K562 (cell line): ENCODE measurements around the gene IQCN. TPM values are rescaled to one million over a fixed set of nuclear protein-coding genes. Genes with fewer than 3 reads are reported as not detected.

Experiments used
- CBX1 ChIP-seq: sonication (generic); IDR thresholded peaks from 2 replicates; pipeline ENCODE4 v1.6.1; 2016; ENCODE audit warnings: antibody characterized with exemption, low read depth, mild to moderate bottlenecking
- CBX5 ChIP-seq: IDR thresholded peaks from 2 replicates; pipeline ENCODE4 v1.6.1; 2014; ENCODE audit warnings: low read depth, borderline replicate concordance
- MAFF ChIP-seq: IDR thresholded peaks from 2 replicates; pipeline ENCODE4 v1.6.1; 2012; ENCODE audit warnings: low read length, improper control_type of control experiment
- MTA3 ChIP-seq: fragments of 450-650 bp; formaldehyde crosslinking; IDR thresholded peaks from 2 replicates; pipeline ENCODE4 v1.6.1; 2017; ENCODE audit warnings: mild to moderate bottlenecking, borderline replicate concordance
- SMARCB1 ChIP-seq: IDR thresholded peaks from 2 replicates; pipeline ENCODE4 v1.6.1; 2011; ENCODE audit warnings: improper control_type of control experiment, low read depth; ENCODE audit not compliant: insufficient read length
- SRSF1 ChIP-seq: fragments of 200-400 bp; formaldehyde crosslinking; IDR thresholded peaks from 2 replicates; pipeline ENCODE4 v1.6.1; 2017; ENCODE audit warnings: mild to moderate bottlenecking, low read depth, low read length, moderate library complexity
- THRAP3 ChIP-seq: fragments of 450-650 bp; IDR thresholded peaks from 2 replicates; pipeline ENCODE4 v1.6.1; 2016; ENCODE audit warnings: mild to moderate bottlenecking, inconsistent platforms, borderline replicate concordance
- ZFPM2 ChIP-seq: fragments of 250-450 bp; sonication (Bioruptor Pico); IDR thresholded peaks from 2 replicates; pipeline ENCODE4 v1.5.1; 2022; ENCODE audit warnings: mild to moderate bottlenecking
- ZNF354B ChIP-seq: fragments of 250-450 bp; sonication (Bioruptor Pico); IDR thresholded peaks from 2 replicates; pipeline ENCODE4 v1.4.0; 2020
- ZNF41 ChIP-seq: fragments of 250-450 bp; sonication (Bioruptor Pico); conservative IDR thresholded peaks from 2 replicates; pipeline ENCODE4 v1.4.0; 2020; ENCODE audit warnings: mild to moderate bottlenecking
- polyA plus RNA-seq, 8 experiments: library from polyadenylated mRNA; depleted of rRNA in 4 of 8; stranded (reverse) in 5 of 8; unstranded in 3 of 8; fragments of >200 nt; fragmentation: Nextera tagmentation in 2 of 8; fragmentation: Illumina TruSeq in 1 of 8; extraction: Ambion mirVana in 2 of 8; extraction: Trizol in 1 of 8; gene quantifications; 2 replicates each; pipeline versions ENCODE4 v1.2.1 to v1.2.3, GENCODE V29; 2011 to 2014; ENCODE audit warnings: inconsistent platforms in 1 of 8, missing spikeins in 1 of 8
- total RNA-seq, 7 experiments: library from RNA; depleted of rRNA in 6 of 7; stranded (reverse); fragments of >200 nt in 6 of 7; fragmentation: Illumina TruSeq in 2 of 7; extraction: Trizol in 2 of 7; gene quantifications; 2 replicates each; pipeline versions ENCODE4 v1.2.1 to v1.2.3, GENCODE V29; 2011 to 2021; ENCODE audit warnings: low replicate concordance in 1 of 7
- TF ChIP-seq, protein P1 (sequence below): fragments of 250-450 bp; sonication (Bioruptor Pico); IDR thresholded peaks from 2 replicates; pipeline ENCODE4 v1.8.0; 2022; ENCODE audit warnings: inconsistent platforms, mild to moderate bottlenecking, moderate library complexity, borderline replicate concordance
- TF ChIP-seq, protein P2 (sequence below): fragments of 450-650 bp; IDR thresholded peaks from 2 replicates; pipeline ENCODE4 v1.6.1; 2014; ENCODE audit warnings: low read depth, mild to moderate bottlenecking, moderate library complexity, borderline replicate concordance
- TF ChIP-seq, protein P3 (sequence below): fragments of 250-450 bp; sonication (Bioruptor Pico); IDR thresholded peaks from 2 replicates; pipeline ENCODE4 v1.8.0; 2022; ENCODE audit warnings: moderate library complexity, mild to moderate bottlenecking, inconsistent platforms
- TF ChIP-seq, protein P4 (sequence below), 2 experiments: fragments of 450-650 bp in 1 of 2; sonication (generic) in 1 of 2; formaldehyde crosslinking; conservative IDR thresholded peaks; 2 replicates each; pipeline versions ENCODE4 v1.4.0 to v1.8.1; 2020 to 2022; ENCODE audit warnings: mild to moderate bottlenecking in 1 of 2, missing genetic modification reagents in 1 of 2
- TF ChIP-seq, protein P5 (sequence below): fragments of 450-650 bp; IDR thresholded peaks from 2 replicates; pipeline ENCODE4 v1.7.0; 2016; ENCODE audit warnings: borderline replicate concordance

The IQCN gene
- total and polyA plus RNA-seq, 9 of the 15 experiments (the other 6 are each of a cell fraction or from before 2014, with no cell fraction given): 0.01 to 0.07 (median 0.04) TPM; not detected in 3

DNA sequence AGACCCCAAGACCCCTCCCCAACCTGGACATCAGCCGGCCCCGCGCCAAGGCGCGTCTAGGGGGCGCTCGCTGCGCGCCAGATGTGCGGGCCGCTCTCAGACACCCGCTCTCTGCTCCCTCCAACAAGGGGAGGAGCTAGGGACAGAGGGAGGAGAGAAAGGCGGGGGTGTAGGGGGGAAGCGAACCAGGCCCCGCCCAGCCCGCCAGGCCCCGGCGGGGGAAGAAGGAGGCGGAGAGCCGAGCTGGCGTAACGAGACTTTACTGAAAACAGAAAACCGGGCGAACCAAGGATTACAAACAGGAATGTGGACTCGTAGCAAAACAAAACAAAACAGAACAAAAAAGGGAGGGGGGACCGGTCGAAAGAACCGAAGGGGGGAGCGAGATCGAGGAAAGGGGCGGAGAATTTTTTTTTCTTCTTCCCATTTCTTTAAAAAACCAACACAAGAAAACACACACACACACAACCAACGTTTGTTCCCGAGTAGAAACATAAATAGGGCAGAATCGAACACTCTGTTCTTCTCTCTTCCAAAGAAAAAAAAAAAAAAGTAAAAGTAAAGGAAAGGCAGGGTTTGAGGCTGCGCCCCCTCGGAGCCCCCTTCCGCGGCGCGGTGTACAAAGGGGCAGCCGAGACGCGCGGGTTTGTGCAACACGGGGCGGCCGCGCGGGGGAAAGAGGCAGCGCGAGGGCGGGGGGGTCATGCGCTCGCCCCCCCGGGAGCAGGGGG lies 5.4 kb upstream of the IQCN start (continued):
- TF ChIP-seq, protein P1, sequence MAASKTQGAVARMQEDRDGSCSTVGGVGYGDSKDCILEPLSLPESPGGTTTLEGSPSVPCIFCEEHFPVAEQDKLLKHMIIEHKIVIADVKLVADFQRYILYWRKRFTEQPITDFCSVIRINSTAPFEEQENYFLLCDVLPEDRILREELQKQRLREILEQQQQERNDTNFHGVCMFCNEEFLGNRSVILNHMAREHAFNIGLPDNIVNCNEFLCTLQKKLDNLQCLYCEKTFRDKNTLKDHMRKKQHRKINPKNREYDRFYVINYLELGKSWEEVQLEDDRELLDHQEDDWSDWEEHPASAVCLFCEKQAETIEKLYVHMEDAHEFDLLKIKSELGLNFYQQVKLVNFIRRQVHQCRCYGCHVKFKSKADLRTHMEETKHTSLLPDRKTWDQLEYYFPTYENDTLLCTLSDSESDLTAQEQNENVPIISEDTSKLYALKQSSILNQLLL (CRISPR knock-in tag): no peak
- TF ChIP-seq CBX5 (no peak), ZNF41 (no peak), CBX1 (no peak), ZFPM2 (CRISPR knock-in tag) (no peak), SMARCB1 (no peak), ZNF354B (CRISPR knock-in tag) (no peak), SRSF1 (0 out of 2 replicates have a peak, but pooled peaks have one; percentile 35), THRAP3 (peak; percentile 18; the same call in 1 of the 2 replicates), MAFF (no peak), MTA3 (peak; percentile 95)
- TF ChIP-seq, protein P2, sequence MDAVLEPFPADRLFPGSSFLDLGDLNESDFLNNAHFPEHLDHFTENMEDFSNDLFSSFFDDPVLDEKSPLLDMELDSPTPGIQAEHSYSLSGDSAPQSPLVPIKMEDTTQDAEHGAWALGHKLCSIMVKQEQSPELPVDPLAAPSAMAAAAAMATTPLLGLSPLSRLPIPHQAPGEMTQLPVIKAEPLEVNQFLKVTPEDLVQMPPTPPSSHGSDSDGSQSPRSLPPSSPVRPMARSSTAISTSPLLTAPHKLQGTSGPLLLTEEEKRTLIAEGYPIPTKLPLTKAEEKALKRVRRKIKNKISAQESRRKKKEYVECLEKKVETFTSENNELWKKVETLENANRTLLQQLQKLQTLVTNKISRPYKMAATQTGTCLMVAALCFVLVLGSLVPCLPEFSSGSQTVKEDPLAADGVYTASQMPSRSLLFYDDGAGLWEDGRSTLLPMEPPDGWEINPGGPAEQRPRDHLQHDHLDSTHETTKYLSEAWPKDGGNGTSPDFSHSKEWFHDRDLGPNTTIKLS: no peak
- TF ChIP-seq, protein P3, sequence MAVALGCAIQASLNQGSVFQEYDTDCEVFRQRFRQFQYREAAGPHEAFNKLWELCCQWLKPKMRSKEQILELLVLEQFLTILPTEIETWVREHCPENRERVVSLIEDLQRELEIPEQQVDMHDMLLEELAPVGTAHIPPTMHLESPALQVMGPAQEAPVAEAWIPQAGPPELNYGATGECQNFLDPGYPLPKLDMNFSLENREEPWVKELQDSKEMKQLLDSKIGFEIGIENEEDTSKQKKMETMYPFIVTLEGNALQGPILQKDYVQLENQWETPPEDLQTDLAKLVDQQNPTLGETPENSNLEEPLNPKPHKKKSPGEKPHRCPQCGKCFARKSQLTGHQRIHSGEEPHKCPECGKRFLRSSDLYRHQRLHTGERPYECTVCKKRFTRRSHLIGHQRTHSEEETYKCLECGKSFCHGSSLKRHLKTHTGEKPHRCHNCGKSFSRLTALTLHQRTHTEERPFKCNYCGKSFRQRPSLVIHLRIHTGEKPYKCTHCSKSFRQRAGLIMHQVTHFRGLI (CRISPR knock-in tag): no peak
- TF ChIP-seq, protein P4, sequence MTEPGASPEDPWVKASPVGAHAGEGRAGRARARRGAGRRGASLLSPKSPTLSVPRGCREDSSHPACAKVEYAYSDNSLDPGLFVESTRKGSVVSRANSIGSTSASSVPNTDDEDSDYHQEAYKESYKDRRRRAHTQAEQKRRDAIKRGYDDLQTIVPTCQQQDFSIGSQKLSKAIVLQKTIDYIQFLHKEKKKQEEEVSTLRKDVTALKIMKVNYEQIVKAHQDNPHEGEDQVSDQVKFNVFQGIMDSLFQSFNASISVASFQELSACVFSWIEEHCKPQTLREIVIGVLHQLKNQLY (CRISPR knock-in tag; conservative IDR thresholded peaks at IDR 0.05): no peak
- TF ChIP-seq, protein P5, sequence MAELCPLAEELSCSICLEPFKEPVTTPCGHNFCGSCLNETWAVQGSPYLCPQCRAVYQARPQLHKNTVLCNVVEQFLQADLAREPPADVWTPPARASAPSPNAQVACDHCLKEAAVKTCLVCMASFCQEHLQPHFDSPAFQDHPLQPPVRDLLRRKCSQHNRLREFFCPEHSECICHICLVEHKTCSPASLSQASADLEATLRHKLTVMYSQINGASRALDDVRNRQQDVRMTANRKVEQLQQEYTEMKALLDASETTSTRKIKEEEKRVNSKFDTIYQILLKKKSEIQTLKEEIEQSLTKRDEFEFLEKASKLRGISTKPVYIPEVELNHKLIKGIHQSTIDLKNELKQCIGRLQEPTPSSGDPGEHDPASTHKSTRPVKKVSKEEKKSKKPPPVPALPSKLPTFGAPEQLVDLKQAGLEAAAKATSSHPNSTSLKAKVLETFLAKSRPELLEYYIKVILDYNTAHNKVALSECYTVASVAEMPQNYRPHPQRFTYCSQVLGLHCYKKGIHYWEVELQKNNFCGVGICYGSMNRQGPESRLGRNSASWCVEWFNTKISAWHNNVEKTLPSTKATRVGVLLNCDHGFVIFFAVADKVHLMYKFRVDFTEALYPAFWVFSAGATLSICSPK: 0 out of 2 replicates have a peak, but pooled peaks have one; percentile 77
